Measurements from ENCODE around the gene HCN2. TPM values are rescaled to one million over a fixed set of nuclear protein-coding genes. Genes with fewer than 3 reads are reported as not detected.

The HCN2 gene
- total RNA-seq, 2 donors from 2014 or later, result 0.26 TPM; not detected in 1

GRCh38 chr19:581399-582111, 8.1 kb upstream of the HCN2 start:
- DNase-seq (no peak), ATAC-seq (no peak)
- Histone ChIP-seq H3K9me3 (no peaks in the 10 kb centered on the region), H3K36me3 (replicated peaks in 1 of 2; ENCODE audit: insufficient read depth in 1 of 2, low read depth in 2 of 2) (peaks cover 8 to 10% of the 10 kb centered on the region in 2 donors), H3K27ac (no peak overlapping the region), H3K27me3 (no peaks in the 10 kb centered on the region), H3K4me3 (no peak overlapping the region), H3K4me1 (peaks cover 4% of the 10 kb centered on the region)
- TF ChIP-seq CTCF (IDR thresholded peaks at IDR 0.05) (no peak), POLR2A (IDR thresholded peaks at IDR 0.05) (no peak)
- WGBS, 2 donors, result 87 to 91% methylated on average over 24 to 25 of the region's 40 CpGs
- intact Hi-C loops (cut with DNase I), result no loop called here

- intact Hi-C loops (cut with DNase I), result no loop called here
- DNase-seq, result no peak
Observed at GRCh38 chr19:582497-583197, 7.0 kb upstream of the HCN2 start.

GRCh38 chr19:583198-583967, 6.3 kb upstream of the HCN2 start:
- Histone ChIP-seq H3K4me3 (no peak overlapping the region), H3K27me3 (no peaks in the 10 kb centered on the region), H3K4me1 (peaks cover 5% of the 10 kb centered on the region), H3K27ac (no peak overlapping the region), H3K36me3 (replicated peaks in 1 of 2; ENCODE audit: insufficient read depth in 1 of 2, low read depth in 2 of 2) (peaks cover 8 to 10% of the 10 kb centered on the region in 2 donors), H3K9me3 (no peaks in the 10 kb centered on the region)
- no peak for ATAC-seq
- TF ChIP-seq POLR2A (IDR thresholded peaks at IDR 0.05) (no peak), CTCF (IDR thresholded peaks at IDR 0.05) (no peak)
- 90 to 91% methylated on average over 16 to 26 of the region's 27 CpGs for WGBS, 2 donors
- no peak for DNase-seq
- intact Hi-C loops (cut with DNase I), result no loop called here

More at GRCh38 chr19:582497-583197, 7.0 kb upstream of the HCN2 start:
- TF ChIP-seq CTCF (IDR thresholded peaks at IDR 0.05), result no peak
- no peak for TF ChIP-seq POLR2A (IDR thresholded peaks at IDR 0.05)
- WGBS, 2 donors, result 88 to 90% methylated on average over 23 to 29 of the region's 31 CpGs
- Histone ChIP-seq H3K9me3 (no peaks in the 10 kb centered on the region), H3K27me3 (no peaks in the 10 kb centered on the region), H3K27ac (no peak overlapping the region), H3K4me1 (no peaks in the 10 kb centered on the region), H3K36me3 (replicated peaks in 1 of 2; ENCODE audit: insufficient read depth in 1 of 2, low read depth in 2 of 2) (peaks cover 8 to 10% of the 10 kb centered on the region in 2 donors), H3K4me3 (no peak overlapping the region)
- ATAC-seq, result no peak

- peaks cover 10% of the 10 kb centered on the region for H3K4me1 ChIP-seq
- H3K27me3 ChIP-seq, result peaks cover 0 to 4% of the 10 kb centered on the region in 2 donors
- no peaks in the 10 kb centered on the region for H3K9me3 ChIP-seq
- H3K36me3 ChIP-seq (replicated peaks in 1 of 2; ENCODE audit: insufficient read depth in 1 of 2, low read depth in 2 of 2), result peaks cover 8 to 10% of the 10 kb centered on the region in 2 donors
- no peak for TF ChIP-seq POLR2A (IDR thresholded peaks at IDR 0.05)
- TF ChIP-seq CTCF (IDR thresholded peaks at IDR 0.05), result no peak
- DNase-seq, result no peak
- H3K27ac ChIP-seq, result no peak overlapping the region
- intact Hi-C loops (cut with DNase I), result no loop called here
- ATAC-seq, result no peak
- 62 to 73% methylated on average over 3 to 5 of the region's 5 CpGs for WGBS, 2 donors
- no peak overlapping the region for H3K4me3 ChIP-seq
Observed at GRCh38 chr19:583968-584239, 5.8 kb upstream of the HCN2 start.

Data from body of pancreas (tissue), 4 donors.